ENCODE data around the gene ANKRD17.

ANKRD17 gene

DNA sequence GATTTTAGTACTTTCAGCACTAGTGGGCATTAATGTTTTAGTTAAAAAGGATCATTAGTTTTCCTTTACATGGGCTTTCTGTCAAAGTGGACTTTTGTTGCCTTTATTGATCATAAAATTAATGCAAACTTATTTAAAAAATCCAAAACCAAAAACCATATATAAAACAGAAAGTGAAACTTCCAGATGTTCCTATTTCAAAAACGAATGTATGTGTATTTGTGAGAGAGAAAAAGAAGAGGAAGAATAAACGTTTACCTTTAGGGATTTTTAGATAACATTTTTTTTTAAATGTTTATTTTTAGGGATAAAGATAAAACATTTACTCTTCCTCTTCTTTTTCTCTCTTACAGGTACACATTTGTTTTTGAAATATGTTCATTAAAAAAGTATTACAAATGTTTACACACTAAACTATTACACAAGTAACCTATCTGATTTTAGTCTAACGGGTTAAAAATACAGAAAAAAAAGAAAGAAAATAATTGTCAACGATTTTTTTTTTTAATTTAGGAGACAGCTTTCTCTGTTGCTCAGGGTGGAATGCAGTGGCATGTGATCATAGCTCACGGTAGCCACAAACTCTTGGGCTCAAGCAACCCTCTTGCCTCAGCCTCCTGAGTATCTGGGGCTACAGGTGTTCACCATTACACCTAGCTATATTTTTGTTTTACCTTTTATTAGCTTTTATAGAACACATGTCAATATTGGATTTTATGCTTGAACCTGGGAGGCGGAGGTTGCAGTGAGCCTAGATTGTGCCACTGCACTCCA lies 172.3 kb downstream of the ANKRD17 start:
- no peak for DNase-seq (ENCODE audit: low read depth)
- TF ChIP-seq CTCF (IDR thresholded peaks at IDR 0.05; ENCODE audit: low read length, missing control alignments) = no peak
- H3K4me3 ChIP-seq (replicated peaks; ENCODE audit: low read depth, low read length) = no peak overlapping the region

DNA sequence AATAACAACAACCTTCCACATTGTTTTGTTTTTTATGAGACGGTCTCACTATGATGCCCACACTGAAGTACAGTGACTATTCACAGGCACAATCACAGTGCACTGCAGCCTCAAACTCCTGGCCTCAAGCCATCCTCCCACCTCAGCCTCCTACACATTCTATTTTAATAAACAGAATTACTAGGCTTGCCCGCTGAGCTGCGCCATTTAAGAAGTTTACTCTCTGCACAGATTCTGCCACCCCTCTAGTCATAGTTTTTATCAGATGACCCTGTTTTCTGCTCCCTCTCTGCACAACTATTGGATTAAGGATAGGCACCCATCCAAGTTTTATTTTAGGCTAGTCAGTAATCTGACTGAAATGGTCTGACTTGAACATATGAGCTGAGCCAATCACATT lies 177.8 kb downstream of the ANKRD17 start:
- TF ChIP-seq CTCF (IDR thresholded peaks at IDR 0.05; ENCODE audit: low read length, missing control alignments) = no peak
- H3K4me3 ChIP-seq (replicated peaks; ENCODE audit: low read depth, low read length) = no peak overlapping the region
- peak; percentile 24 for DNase-seq (ENCODE audit: low read depth)

- no peak for TF ChIP-seq CTCF (IDR thresholded peaks at IDR 0.05; ENCODE audit: low read length, missing control alignments)
- DNase-seq (ENCODE audit: low read depth) = no peak
- H3K4me3 ChIP-seq (replicated peaks; ENCODE audit: low read depth, low read length) = no peak overlapping the region
Measured at GRCh38 chr4:73075832-73076231, 182.8 kb downstream of the ANKRD17 start.

DNA sequence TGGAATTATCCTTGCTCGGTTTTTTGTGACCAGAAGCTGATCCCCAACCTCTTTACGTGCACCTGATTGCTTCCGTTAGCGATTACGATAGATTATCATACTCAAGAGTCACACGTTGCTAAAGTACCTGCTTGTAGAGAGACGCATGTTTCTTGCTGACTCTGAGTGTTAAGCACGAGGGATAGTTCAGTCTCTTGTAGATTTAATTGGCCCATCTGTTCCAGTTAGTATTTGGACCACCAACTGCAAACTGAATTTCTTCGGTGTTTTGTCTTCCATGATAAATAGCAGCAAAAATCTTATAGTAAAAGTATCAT lies 188.6 kb downstream of the ANKRD17 start:
- no peak for DNase-seq (ENCODE audit: low read depth)
- TF ChIP-seq CTCF (IDR thresholded peaks at IDR 0.05; ENCODE audit: low read length, missing control alignments) = no peak
- peak overlapping the region; percentile 75 for H3K4me3 ChIP-seq (replicated peaks; ENCODE audit: low read depth, low read length)

- TF ChIP-seq CTCF (IDR thresholded peaks at IDR 0.05; ENCODE audit: low read length, missing control alignments) = no peak
- DNase-seq (ENCODE audit: low read depth) = peak; percentile 99
- H3K4me3 ChIP-seq (replicated peaks; ENCODE audit: low read depth, low read length) = peak within 1 kb of the TSS; percentile 75
Measured at GRCh38 chr4:73069338-73070073, 189.1 kb downstream of the ANKRD17 start, which contains the start of gene COX18. Gene COX18 (minus strand): TSS chr4:73069716. CDS start chr4:73069649, 67 bp downstream.

DNA sequence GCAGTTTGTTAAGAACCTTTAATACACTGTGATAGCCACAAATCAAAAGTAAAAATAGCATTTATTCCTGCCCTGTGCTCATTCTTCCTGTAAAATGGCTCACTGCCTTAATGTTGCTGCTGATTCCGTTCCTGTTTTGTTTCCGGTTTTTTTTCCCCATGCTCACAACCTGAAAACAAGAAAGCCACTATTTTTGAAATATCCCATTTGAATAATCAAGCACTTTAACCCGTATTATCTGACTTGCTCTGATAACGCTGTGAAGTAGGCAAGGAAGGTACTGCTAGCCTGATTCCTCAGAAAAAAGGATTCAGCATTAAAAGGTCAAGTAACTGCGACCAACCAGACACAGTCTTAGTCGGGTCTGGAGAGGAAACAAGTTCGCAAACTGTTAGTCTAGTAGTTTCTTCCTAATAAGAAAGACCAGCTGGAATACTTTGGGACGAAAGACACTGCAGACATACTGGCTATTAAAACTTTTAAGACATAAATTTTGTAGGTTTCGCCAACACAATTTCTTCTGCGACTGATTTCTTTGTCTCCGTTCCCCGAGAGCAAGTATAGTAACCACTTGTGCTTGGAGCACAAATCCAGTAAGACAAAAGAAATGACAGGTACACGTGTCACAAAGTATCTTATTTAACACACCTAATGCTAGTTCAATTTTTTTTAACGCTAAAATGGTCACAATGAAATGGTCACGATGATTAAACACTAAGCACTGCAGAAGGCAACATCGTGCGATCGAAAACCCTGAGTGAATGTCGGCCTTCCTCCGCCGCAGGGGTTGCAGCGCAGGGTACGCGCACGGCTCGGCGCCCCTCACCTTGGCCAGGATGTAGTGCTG lies 189.9 kb downstream of the ANKRD17 start:
- TF ChIP-seq CTCF (IDR thresholded peaks at IDR 0.05; ENCODE audit: low read length, missing control alignments) = no peak
- DNase-seq (ENCODE audit: low read depth) = peak; percentile 45
- H3K4me3 ChIP-seq (replicated peaks; ENCODE audit: low read depth, low read length) = peak overlapping the region; percentile 75

Data from fibroblast of pulmonary artery (primary cell).